Heart left ventricle (tissue), 16 donors: ENCODE results near the gene THSD1. TPM values are rescaled to one million over a fixed set of nuclear protein-coding genes. Genes with fewer than 3 reads are reported as not detected.

Experiments used
- ATAC-seq, 4 donors: fragments of 200-7000 bp; cut with Tn5 transposase; one replicate each; pipeline ENCODE4 v1.9.1; 2020 to 2022; ENCODE audit warnings: moderate library complexity in 4 of 4, mild to moderate bottlenecking in 3 of 4, moderate number of reproducible peaks in 1 of 4
- DNase-seq, 5 donors: peaks; one replicate each; pipeline ENCODE4 v3.0.0-alpha.2; 2020
- H3K27ac ChIP-seq, 12 donors: fragments of 200-600 bp; sonication (generic) in 4 of 12; one replicate each; pipeline versions ENCODE4 v1.5.0 to v1.8.0; 2016 to 2022; ENCODE audit warnings: mild to moderate bottlenecking in 2 of 12
- H3K27me3 ChIP-seq, 9 donors: fragments of 200-600 bp; sonication (generic) in 2 of 9; one replicate each; pipeline versions ENCODE4 v1.5.1 to v1.8.0; 2016 to 2022; ENCODE audit warnings: mild to moderate bottlenecking in 3 of 9
- H3K36me3 ChIP-seq, 9 donors: fragments of 200-600 bp; sonication (generic) in 2 of 9; one replicate each; pipeline versions ENCODE4 v1.5.0 to v1.8.0; 2018 to 2022; ENCODE audit warnings: mild to moderate bottlenecking in 2 of 9
- H3K4me1 ChIP-seq, 12 donors: fragments of 200-600 bp; sonication (generic) in 4 of 12; one replicate each; pipeline versions ENCODE4 v1.5.0 to v1.8.0; 2016 to 2022; ENCODE audit warnings: mild to moderate bottlenecking in 3 of 12
- H3K4me3 ChIP-seq, 12 donors: fragments of 200-600 bp; sonication (generic) in 4 of 12; one replicate each; pipeline versions ENCODE4 v1.5.0 to v1.8.0; 2017 to 2022; ENCODE audit warnings: mild to moderate bottlenecking in 9 of 12, moderate library complexity in 4 of 12
- H3K9me3 ChIP-seq, 12 donors: fragments of 200-600 bp; sonication (generic) in 4 of 12; one replicate each; pipeline versions ENCODE4 v1.5.0 to v1.8.0; 2016 to 2022; ENCODE audit warnings: mild to moderate bottlenecking in 1 of 12
- POLR2A ChIP-seq, 2 donors: fragments of 450-650 bp; IDR thresholded peaks; one replicate each; pipeline ENCODE4 v1.6.1; 2017; ENCODE audit warnings: antibody characterized with exemption in 2 of 2, mild to moderate bottlenecking in 2 of 2, moderate library complexity in 2 of 2
- WGBS, 4 donors: extraction: QIAGEN DNeasy Blood & Tissue Kit in 2 of 4; methylation state at CpG; one replicate each; pipeline versions ENCODE4 v1.1.5 to v1.1.7; 2013 to 2018; 5-methylcytosine and 5-hydroxymethylcytosine counted together
- intact Hi-C, 10 donors: fragments of 100-400 bp; cut with DNase I; formaldehyde crosslinking; loops; one replicate each; pipeline versions ENCODE4 v1.11.1 to v1.14.2; 2022
- polyA plus RNA-seq, 2 donors: library from polyadenylated mRNA; stranded (reverse); fragments of 200-250 nt; gene quantifications; one replicate each; pipeline ENCODE4 v1.2.3, GENCODE V29; 2013
- total RNA-seq, 9 donors: library from RNA; depleted of rRNA in 2 of 9; stranded (reverse); fragments of >200 nt in 2 of 9; fragmentation: NEBNext Ultra II Directional in 3 of 9; extraction: Animal tissue kit (Norgen Biotek cat#: 25700) in 3 of 9; gene quantifications; one replicate each; pipeline versions ENCODE4 v1.1.0 to v1.2.4, GENCODE V29; 2016 to 2023
- TF ChIP-seq, protein P1 (sequence below), 12 donors: fragments of 200-600 bp; sonication (generic) in 4 of 12; IDR thresholded peaks; one replicate each; pipeline versions ENCODE4 v1.5.0 to v1.8.0; 2018 to 2022; ENCODE audit warnings: antibody characterized with exemption in 12 of 12, mild to moderate bottlenecking in 5 of 12
- donor health status: ischemic (EF 13 %, LVEDD 7.1; RV severe dilation, severe dysfunction).
- donor health status: healthy with polysubstance abuse.
- donor health status: DM: no; HTN: yes; CAD: no.
- donor health status: DM: no; HTN: no; CAD: no.
- donor health status: ischemic (EF 25% LVEDD 6.9; RV normal size, moderate dysfunction).
- donor health status: ischemic (EF 25% LVEDD 5.7; RV mildly dilated, moderate dysfunction).
- donor health status: healthy.
- donor health status: DM: yes; HTN: yes; CAD: no.
- donor health status: ischemic (EF 35%, LVEDD 5.7; RV mildly dilated, moderate dysfunction).
- donor health status: nonischemic (EF 11% LVEDD 7.7; RV severe dilation, severe dysfunction).
- donor health status: DM: yes; HTN: yes; CAD: no.
- donor health status: PGD.
- donor health status: ischemic (EF 29% LVEDD 5.4; RV normal size, mild dysfunction).
- donor health status: nonischemic (EF 23%, LVEDD 6.1; RV moderate dilation, normal function).

THSD1 gene
- total and polyA plus RNA-seq, 11 donors: 2.7 to 10.1 (median 6.4) TPM

- no peaks in the 10 kb centered on the region for H3K27me3 ChIP-seq
- no peaks in the 10 kb centered on the region for H3K36me3 ChIP-seq
- DNase-seq: no peak
- no peaks in the 10 kb centered on the region for H3K9me3 ChIP-seq
- intact Hi-C loops: loop anchor here in 5 of 10 donors (5.0 to 10.0 kb wide), 3 partner anchors 46 to 106 kb away; partner anchors contain the start of genes VPS36 (in 4 of the 5) and CKAP2 (in 3 of the 5)
- H3K4me3 ChIP-seq: no peak overlapping the region
- WGBS, 4 donors: 85 to 90% (median 88%) methylated on average over 6 of the region's 6 CpGs
- TF ChIP-seq POLR2A (IDR thresholded peaks at IDR 0.05): no peak
- TF ChIP-seq, protein P1, sequence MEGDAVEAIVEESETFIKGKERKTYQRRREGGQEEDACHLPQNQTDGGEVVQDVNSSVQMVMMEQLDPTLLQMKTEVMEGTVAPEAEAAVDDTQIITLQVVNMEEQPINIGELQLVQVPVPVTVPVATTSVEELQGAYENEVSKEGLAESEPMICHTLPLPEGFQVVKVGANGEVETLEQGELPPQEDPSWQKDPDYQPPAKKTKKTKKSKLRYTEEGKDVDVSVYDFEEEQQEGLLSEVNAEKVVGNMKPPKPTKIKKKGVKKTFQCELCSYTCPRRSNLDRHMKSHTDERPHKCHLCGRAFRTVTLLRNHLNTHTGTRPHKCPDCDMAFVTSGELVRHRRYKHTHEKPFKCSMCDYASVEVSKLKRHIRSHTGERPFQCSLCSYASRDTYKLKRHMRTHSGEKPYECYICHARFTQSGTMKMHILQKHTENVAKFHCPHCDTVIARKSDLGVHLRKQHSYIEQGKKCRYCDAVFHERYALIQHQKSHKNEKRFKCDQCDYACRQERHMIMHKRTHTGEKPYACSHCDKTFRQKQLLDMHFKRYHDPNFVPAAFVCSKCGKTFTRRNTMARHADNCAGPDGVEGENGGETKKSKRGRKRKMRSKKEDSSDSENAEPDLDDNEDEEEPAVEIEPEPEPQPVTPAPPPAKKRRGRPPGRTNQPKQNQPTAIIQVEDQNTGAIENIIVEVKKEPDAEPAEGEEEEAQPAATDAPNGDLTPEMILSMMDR (IDR thresholded peaks at IDR 0.05): no peak
- H3K4me1 ChIP-seq: peaks cover 0 to 4% (median 0%) of the 10 kb centered on the region in 12 donors
- ATAC-seq: no peak
- H3K27ac ChIP-seq: no peak overlapping the region
Measured at GRCh38 chr13:52348983-52349780, 56.8 kb downstream of the THSD1 start.

- ATAC-seq: peak in 3 of 4 donors; percentile 42 to 63 (median 53)
- no peak for DNase-seq
- TF ChIP-seq, protein P1 (IDR thresholded peaks at IDR 0.05): no peak
- no peak for TF ChIP-seq POLR2A (IDR thresholded peaks at IDR 0.05)
- intact Hi-C loops: loop anchor here in 5 of 10 donors (5.0 to 10.0 kb wide), 3 partner anchors 47 to 107 kb away; partner anchors contain the start of genes VPS36 (in 4 of the 5) and CKAP2 (in 3 of the 5)
- Histone ChIP-seq H3K4me1 (peaks cover 0 to 4% (median 0%) of the 10 kb centered on the region in 12 donors), H3K36me3 (no peaks in the 10 kb centered on the region), H3K27me3 (no peaks in the 10 kb centered on the region), H3K4me3 (no peak overlapping the region), H3K9me3 (no peaks in the 10 kb centered on the region), H3K27ac (no peak overlapping the region)
- 33 to 48% (median 40%) methylated on average over 5 of the region's 5 CpGs for WGBS, 4 donors
Measured at GRCh38 chr13:52348071-52348470, 57.9 kb downstream of the THSD1 start.

GRCh38 chr13:52345631-52346251 is 60.2 kb downstream of the THSD1 start:
- Histone ChIP-seq H3K27me3 (no peaks in the 10 kb centered on the region), H3K4me3 (no peak overlapping the region), H3K27ac (peak overlapping the region in 4 of 12 donors; percentile 14 to 62 (median 30)), H3K4me1 (peaks cover 0 to 4% (median 0%) of the 10 kb centered on the region in 12 donors), H3K9me3 (no peaks in the 10 kb centered on the region), H3K36me3 (no peaks in the 10 kb centered on the region)
- DNase-seq (no peak), ATAC-seq (no peak)
- WGBS, 4 donors: 78 to 85% (median 83%) methylated on average over 5 of the region's 5 CpGs
- intact Hi-C loops: loop anchor here in 7 of 10 donors (2.0 to 10.0 kb wide), 4 partner anchors 49 to 109 kb away; partner anchors contain the start of genes VPS36 (in 6 of the 7) and CKAP2 (in 3 of the 7)
- no peak for TF ChIP-seq POLR2A (IDR thresholded peaks at IDR 0.05)
- TF ChIP-seq, protein P1 (IDR thresholded peaks at IDR 0.05): no peak

DNA sequence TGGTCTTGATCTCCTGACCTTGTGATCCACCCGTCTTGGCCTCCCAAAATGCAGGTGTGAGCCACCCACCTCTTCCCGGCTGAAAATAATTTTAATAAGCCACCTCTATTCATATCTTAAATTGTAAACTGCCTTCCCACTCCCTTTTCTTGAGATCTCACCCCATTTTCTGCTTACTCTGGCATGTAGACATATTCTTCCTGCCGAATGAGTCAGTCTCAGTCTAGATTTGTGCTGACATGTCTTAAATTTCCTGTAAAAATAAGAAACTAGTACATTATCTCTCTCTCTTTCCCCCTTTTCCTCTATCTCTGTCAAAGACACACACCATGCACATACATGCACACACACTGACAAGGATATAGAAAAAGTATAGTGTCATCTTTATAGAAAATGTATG is 60.9 kb downstream of the THSD1 start:
- H3K27me3 ChIP-seq: no peaks in the 10 kb centered on the region
- no peaks in the 10 kb centered on the region for H3K9me3 ChIP-seq
- no peak for TF ChIP-seq POLR2A (IDR thresholded peaks at IDR 0.05)
- TF ChIP-seq, protein P1 (IDR thresholded peaks at IDR 0.05): no peak
- H3K4me3 ChIP-seq: no peak overlapping the region
- ATAC-seq (peak in 1 of 4 donors; percentile 66), DNase-seq (no peak)
- H3K4me1 ChIP-seq: peaks cover 0 to 4% (median 0%) of the 10 kb centered on the region in 12 donors
- no peaks in the 10 kb centered on the region for H3K36me3 ChIP-seq
- 72 to 76% (median 73%) methylated on average over 3 of the region's 3 CpGs for WGBS, 4 donors
- intact Hi-C loops: loop anchor here in 7 of 10 donors (2.0 to 10.0 kb wide), 4 partner anchors 50 to 110 kb away; partner anchors contain the start of genes VPS36 (in 6 of the 7) and CKAP2 (in 3 of the 7)
- H3K27ac ChIP-seq: peak overlapping the region in 8 of 12 donors; percentile 14 to 62 (median 40)
